ENCODE measurements around the gene ARHGEF12.

ARHGEF12 gene

DNA sequence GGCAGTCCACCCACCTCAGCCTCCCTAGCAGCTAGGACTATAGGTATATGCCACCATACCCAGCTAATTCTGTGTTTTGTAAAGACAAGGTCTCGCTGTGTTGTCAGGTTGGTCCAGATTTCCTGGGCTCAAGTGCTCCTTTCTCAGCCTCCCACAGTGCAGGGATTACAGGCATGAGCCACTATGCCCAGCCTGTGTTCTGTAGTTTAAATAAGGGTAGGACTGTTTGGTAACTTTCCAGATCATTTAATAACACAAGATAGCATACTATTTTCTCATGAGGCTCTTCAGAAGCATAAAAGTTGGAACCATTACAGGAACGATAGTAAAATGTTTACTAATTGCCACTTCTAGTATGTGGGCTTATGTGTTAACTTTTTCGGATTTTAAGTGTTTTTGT is 137.3 kb downstream of the ARHGEF12 start:
- TF ChIP-seq GATA2 (IDR thresholded peaks at IDR 0.05; ENCODE audit: low read depth, low read length) (no peak), GATA3 (IDR thresholded peaks at IDR 0.05; ENCODE audit: low read depth, low read length) (no peak)

DNA sequence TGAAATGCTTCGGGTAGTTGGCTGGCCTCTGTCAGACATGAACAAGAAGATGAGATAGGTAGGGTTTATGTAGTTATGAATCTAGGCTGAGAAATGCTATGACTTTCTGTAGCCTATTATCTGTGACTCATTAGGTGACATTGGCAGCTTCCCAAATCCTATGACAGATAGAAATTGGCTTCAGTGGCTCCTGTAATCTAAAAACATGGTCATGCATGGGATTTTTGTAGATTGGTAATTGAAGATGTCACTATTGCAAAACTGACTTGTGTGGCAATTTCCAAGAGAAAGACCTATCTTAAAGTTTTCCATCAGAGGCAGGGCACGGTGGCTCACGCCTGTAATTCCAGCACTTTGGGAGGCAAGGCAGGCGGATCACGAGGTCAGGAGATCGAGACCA is 145.9 kb downstream of the ARHGEF12 start:
- TF ChIP-seq GATA3 (IDR thresholded peaks at IDR 0.05; ENCODE audit: low read depth, low read length) (no peak), GATA2 (IDR thresholded peaks at IDR 0.05; ENCODE audit: low read depth, low read length) (no peak)

DNA sequence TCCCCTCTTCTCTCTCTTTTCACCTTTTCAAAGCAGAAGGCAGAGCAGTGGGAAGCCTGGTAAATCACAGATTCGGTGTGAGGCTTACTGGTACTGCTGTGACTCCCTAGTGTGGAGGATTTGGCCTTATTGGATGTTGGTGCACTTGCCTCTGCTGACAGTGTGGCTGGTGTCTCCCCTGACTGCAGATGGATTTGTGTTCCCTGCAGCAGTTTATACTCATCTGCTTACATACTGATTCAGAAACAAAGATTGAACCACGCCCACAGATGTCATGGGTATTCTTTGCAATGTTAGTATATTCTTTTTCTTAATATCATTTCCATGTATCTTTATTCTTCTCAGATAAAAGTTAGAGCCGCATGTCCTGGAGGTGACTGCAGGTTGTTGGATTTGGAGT is 148.5 kb downstream of the ARHGEF12 start:
- TF ChIP-seq GATA3 (IDR thresholded peaks at IDR 0.05; ENCODE audit: low read depth, low read length) (no peak), GATA2 (IDR thresholded peaks at IDR 0.05; ENCODE audit: low read depth, low read length) (no peak)

DNA sequence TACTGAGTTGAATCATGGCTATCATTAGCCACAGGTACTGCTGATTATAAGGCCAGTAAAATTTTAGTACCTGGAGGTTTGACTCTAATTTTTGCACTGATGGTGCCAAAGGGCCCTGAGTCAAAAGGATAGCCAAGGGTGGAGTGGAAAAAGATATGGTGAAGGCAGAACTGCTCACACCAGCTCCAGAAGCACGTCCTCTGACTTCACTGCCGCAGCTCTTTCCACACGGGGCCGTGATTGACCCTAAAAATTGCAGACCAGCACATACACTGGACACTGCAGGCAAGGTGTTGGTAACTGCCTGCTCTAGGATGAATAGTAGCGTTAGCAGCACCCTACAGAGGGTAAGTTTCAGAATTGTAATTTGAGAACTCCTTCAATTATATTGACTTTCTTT is 149.9 kb downstream of the ARHGEF12 start:
- no peak for TF ChIP-seq GATA3 (IDR thresholded peaks at IDR 0.05; ENCODE audit: low read depth, low read length)
- TF ChIP-seq GATA2 (IDR thresholded peaks at IDR 0.05; ENCODE audit: low read depth, low read length): no peak

DNA sequence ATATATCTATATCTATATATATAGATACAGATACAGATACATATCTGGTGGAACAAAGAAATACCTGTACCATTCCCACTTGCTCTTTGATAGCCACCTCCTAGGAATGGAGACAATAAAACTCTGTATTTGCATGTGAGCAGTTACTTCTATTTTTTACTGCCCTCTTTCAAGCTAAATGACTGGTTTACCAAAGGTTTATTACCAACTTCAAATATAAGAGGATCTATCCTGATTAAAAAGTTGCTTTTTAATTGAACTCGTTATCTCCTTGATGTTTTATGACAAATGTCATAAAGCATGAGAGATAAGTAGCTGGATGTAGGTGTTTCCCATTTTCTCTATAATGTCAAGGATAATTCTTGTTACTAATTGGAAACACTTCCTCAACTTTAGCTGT is 153.6 kb downstream of the ARHGEF12 start:
- no peak for TF ChIP-seq GATA3 (IDR thresholded peaks at IDR 0.05; ENCODE audit: low read depth, low read length)
- no peak for TF ChIP-seq GATA2 (IDR thresholded peaks at IDR 0.05; ENCODE audit: low read depth, low read length)

DNA sequence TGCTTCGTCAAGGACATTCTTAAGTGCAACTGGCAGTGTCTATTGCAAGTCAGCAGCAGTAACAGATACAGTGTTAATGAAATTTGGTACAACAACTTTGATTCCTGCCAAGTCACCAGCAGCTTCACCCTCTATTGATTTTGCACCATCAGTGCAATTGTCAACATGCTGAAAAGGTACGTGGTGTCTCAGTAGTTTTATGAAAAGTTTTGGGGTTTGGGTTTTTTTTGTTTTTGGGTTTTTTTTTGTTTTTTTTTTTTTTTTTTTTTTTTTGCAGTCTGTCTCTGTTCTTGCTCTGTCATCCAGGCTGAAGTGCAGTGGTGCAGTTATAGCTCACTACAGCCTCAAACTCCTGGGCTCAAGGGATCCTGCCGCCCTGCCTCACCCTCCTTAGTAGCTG is 156.3 kb downstream of the ARHGEF12 start:
- TF ChIP-seq GATA2 (IDR thresholded peaks at IDR 0.05; ENCODE audit: low read depth, low read length): no peak
- TF ChIP-seq GATA3 (IDR thresholded peaks at IDR 0.05; ENCODE audit: low read depth, low read length): no peak

DNA sequence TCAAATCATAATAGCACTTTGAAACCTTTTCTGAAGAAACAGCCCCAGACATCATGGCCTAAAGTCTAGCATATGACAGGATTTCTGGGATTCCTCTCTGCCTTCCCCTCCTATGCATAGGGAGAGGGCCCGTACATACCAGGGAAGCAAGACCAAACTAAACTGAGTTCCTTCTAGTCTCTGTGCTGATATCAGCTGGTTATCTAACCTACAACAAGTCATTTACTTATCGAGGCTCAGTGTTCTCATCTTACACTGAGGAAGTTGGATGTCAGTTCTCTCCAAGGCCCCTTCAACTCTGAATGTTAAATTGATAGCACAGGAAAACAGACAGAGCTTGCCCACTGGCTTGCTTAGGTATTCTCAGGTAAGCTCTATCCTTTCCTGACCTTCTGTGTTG is 158.4 kb downstream of the ARHGEF12 start:
- TF ChIP-seq GATA2 (IDR thresholded peaks at IDR 0.05; ENCODE audit: low read depth, low read length) (no peak), GATA3 (IDR thresholded peaks at IDR 0.05; ENCODE audit: low read depth, low read length) (no peak)

DNA sequence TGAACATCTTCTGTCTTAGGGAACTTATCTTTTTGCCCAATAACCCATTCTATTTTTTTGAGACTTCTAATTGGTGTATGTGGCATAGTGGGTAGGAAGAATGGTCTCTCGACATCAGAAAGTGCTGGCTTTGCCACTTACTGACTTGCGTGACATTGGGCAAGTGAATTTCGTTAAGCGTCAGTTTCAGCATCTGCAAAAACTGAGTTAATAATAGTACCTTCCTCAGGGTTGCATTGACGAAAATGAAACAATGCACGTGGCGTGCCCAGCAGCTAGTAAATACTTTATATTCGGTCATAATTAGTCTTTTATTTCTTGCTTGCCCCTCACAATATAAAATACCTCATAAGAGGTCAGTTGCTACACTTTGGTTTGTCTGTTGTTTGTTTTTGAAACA is 162.9 kb downstream of the ARHGEF12 start:
- no peak for TF ChIP-seq GATA3 (IDR thresholded peaks at IDR 0.05; ENCODE audit: low read depth, low read length)
- TF ChIP-seq GATA2 (IDR thresholded peaks at IDR 0.05; ENCODE audit: low read depth, low read length): no peak

DNA sequence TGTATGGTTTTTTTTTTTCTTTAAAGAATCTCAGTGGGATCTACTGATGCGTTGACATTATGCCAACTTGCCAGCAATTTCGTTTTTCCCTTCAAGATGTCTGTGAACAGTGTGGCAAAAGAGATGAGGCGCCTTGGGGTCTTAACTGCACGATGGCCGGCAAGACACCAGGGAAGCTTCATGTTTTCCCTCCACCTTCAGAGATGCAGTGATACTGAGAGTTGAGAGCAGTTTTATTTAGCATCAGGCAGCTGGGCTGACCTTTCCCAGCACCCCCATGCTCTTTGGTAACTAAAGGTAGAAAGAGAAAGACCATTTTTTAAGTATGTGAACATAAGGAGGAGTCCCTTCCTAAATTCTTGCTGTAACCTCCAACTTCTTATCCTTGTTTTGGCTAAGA is 163.6 kb downstream of the ARHGEF12 start:
- TF ChIP-seq GATA2 (IDR thresholded peaks at IDR 0.05; ENCODE audit: low read depth, low read length): no peak
- no peak for TF ChIP-seq GATA3 (IDR thresholded peaks at IDR 0.05; ENCODE audit: low read depth, low read length)

DNA sequence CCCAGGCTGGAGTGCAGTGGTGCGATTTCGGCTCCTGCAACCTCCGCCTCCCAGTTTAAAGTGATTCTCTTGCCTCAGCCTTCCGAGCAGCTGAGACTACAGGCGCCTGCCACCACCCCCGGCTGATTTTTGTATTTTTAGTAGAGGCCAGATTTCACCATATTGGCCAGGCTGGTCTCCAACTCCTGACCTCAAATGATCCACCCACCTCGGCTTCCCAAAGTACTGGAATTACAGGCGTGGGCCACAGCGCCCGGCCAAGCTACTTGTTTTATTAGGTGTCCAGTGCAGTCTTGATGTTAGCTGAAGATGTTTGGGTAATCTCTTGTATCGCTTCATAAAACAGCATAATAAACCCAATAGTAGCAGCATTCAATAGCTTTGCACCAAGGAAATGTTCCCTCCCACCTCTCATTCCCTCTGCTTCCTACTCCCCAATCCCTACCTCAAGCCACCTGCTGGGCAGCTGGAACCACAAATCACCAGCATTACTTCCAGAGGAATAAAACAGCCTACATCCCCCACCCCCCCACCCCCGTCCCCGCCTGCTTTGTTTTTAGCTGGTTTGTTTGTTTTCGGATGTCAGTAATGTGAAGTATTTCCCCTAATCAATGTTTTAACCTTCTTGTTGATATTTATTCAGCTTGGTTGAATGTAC is 164.3 kb downstream of the ARHGEF12 start:
- TF ChIP-seq GATA2 (IDR thresholded peaks at IDR 0.05; ENCODE audit: low read depth, low read length) (no peak), GATA3 (IDR thresholded peaks at IDR 0.05; ENCODE audit: low read depth, low read length) (no peak)

DNA sequence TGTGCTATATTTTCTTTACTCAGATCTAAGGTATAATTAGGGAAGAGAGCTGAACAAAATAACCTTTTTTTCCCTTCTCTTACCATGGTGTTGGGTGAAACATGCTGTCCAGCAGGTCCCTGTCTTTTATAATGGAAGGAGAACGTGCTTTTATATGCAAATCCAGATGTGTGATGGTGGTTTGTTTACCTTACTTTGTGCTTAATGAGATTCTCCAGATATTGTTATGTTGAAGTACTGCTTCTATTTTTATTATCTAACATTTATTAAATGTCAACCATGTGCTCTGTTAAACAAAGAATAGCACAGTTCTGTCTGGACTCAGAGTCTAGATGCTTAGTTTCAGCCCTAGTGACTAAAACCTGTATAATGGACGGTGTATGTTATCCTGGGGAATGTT is 165.2 kb downstream of the ARHGEF12 start:
- no peak for TF ChIP-seq GATA3 (IDR thresholded peaks at IDR 0.05; ENCODE audit: low read depth, low read length)
- TF ChIP-seq GATA2 (IDR thresholded peaks at IDR 0.05; ENCODE audit: low read depth, low read length): no peak

DNA sequence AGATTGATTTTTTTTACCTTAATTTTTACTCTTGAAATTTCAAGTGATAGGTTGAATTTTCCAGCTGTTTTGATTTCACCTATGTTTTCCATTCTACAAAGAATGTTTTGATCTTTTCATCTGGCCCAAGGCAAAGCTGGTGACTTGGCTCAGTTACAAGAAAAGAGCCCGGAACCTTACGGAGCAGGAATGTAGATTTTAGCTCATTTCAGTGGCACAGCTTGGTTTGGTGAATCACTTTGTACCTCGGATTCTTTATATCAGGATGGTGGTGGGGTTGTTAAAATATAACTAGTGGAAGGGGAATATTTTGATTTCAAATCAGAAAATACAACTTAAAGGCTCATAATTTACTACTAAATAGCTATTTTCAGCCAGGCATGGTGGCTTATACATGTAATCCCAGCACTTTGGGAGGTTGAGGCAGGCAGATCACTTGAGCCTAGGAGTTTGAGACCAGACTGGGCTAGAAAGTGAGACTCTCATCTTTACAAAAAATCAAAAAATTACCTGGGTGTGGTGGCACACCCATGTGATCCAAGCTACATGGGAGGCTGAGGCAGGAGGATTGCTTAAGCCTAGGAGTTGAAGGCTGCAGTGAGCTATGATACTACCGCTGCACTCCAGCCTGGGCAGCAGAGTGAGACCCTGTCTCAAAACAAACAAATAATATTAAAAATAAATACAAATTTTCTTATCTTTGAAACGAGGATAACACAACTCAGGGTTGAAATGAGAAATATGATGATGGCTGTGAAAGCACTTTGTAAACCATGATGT is 166.0 kb downstream of the ARHGEF12 start:
- no peak for TF ChIP-seq GATA2 (IDR thresholded peaks at IDR 0.05; ENCODE audit: low read depth, low read length)
- no peak for TF ChIP-seq GATA3 (IDR thresholded peaks at IDR 0.05; ENCODE audit: low read depth, low read length)

DNA sequence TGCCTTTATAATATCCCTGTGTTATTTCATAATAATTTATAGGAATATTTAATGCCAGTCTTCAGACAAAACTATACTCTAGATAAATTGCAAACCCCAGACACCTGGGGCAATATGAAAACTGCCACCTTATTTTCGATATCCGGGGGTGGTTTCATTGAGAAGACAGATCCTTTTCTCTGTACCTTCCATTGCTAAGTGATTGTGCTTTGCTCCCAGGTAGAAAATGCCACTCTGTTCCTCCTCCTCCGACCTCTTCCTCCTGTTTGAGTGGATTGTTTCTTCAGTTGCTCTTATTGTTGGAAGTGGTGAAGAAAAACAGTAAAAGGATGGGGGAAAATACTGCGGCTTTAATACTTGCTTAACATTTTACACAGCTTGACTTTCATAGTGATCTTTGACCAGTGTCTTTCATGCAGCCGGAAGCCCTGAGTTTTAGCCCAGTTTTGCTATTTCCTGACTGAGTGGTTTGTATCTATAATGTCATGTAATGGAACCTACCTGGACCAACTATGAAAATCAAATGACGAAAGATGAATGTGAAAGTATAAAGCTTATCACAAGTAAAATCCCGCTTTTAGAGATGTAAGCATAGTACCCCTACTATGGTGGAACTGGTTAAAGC is 169.7 kb downstream of the ARHGEF12 start:
- TF ChIP-seq GATA3 (IDR thresholded peaks at IDR 0.05; ENCODE audit: low read depth, low read length): no peak
- TF ChIP-seq GATA2 (IDR thresholded peaks at IDR 0.05; ENCODE audit: low read depth, low read length): no peak

DNA sequence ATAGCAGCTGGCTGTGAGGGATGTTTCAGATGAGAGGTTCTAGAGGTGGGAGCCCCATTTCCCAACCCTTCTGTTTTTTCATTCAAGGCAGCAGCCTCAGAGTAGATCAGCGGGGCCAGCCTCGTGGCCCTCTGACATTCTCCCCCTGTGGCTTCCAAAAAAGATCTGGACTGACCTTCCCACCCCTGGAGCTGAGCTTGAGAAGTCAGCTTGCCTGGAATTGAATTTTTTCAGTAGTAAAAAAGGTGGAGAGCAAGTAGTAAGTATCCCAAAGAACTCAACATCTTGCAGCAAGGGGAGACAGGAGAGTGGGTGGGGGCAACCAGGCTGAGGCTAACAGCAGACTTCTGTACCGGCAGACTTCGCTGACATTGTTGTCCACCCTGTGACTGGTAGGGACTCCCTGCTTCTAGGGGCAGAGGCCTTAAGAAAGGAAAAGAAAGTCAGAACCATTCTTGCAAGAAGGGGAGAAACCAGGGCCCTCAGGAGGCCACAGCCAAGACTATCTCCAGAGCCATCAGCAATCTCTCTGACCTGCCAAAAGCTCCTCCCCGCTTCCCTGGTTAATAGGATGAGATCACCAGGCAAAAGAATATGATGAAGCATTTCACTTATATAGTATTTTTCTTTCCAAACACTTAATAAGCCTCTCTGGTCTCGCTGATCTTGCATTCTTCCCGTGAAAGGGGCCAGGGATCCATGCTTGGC is 173.3 kb downstream of the ARHGEF12 start:
- TF ChIP-seq GATA2 (IDR thresholded peaks at IDR 0.05; ENCODE audit: low read depth, low read length): no peak
- TF ChIP-seq GATA3 (IDR thresholded peaks at IDR 0.05; ENCODE audit: low read depth, low read length): no peak

Measured in SH-SY5Y (cell line).